B cell (primary cell): Measurements from ENCODE around the gene LIPC.

Experiments
- EZH2 ChIP-seq: IDR thresholded peaks from 2 replicates; pipeline ENCODE4 v1.6.1; 2012; ENCODE audit warnings: borderline replicate concordance, low read depth, mild to moderate bottlenecking, moderate library complexity, low read length; ENCODE audit not compliant: insufficient read depth, poor library complexity, severe bottlenecking
- TF ChIP-seq, protein P1 (sequence below): fragments of 200-600 bp; IDR thresholded peaks from one replicate; pipeline ENCODE4 v1.8.0; 2022; ENCODE audit warnings: antibody characterized with exemption, mild to moderate bottlenecking

DNA sequence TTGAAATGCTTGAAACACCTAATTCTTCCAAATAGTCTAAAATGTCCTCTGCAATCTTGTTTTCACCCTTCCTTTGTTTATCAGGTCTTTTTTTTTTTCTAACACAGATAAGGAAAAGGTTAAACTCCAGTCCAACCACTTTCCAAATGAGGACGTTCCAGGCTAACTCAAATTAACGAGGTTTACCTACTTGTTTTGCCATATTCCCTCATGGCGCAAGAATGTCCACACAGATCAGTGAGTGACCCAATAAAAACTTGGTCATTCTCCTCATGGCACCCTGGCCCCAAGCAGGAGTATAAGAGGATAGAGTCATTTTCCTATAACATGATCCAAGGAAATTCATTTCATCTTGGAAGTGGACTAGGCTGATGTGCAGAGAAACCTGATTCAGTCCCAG is 6.6 kb upstream of the LIPC start:
- TF ChIP-seq, protein P1, sequence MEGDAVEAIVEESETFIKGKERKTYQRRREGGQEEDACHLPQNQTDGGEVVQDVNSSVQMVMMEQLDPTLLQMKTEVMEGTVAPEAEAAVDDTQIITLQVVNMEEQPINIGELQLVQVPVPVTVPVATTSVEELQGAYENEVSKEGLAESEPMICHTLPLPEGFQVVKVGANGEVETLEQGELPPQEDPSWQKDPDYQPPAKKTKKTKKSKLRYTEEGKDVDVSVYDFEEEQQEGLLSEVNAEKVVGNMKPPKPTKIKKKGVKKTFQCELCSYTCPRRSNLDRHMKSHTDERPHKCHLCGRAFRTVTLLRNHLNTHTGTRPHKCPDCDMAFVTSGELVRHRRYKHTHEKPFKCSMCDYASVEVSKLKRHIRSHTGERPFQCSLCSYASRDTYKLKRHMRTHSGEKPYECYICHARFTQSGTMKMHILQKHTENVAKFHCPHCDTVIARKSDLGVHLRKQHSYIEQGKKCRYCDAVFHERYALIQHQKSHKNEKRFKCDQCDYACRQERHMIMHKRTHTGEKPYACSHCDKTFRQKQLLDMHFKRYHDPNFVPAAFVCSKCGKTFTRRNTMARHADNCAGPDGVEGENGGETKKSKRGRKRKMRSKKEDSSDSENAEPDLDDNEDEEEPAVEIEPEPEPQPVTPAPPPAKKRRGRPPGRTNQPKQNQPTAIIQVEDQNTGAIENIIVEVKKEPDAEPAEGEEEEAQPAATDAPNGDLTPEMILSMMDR, result no peak
- no peak for TF ChIP-seq EZH2
